NT2/D1 (cell line): Measurements from ENCODE around the gene ZNF880.

ENCODE experiments used
- YY1 ChIP-seq: IDR thresholded peaks from 2 replicates; pipeline ENCODE4 v1.6.1; 2011; ENCODE audit not compliant: insufficient read length, insufficient read depth
- ZNF274 ChIP-seq: IDR thresholded peaks from 2 replicates; pipeline ENCODE4 v1.6.1; 2011; ENCODE audit warnings: mild to moderate bottlenecking, low read depth, low read length

- TF ChIP-seq YY1, result no peak
- TF ChIP-seq ZNF274, result no peak
Measured at GRCh38 chr19:52351512-52351911, 18.2 kb upstream of the ZNF880 start.
